Renal pelvis (tissue), 3 donors: ENCODE data around the gene CACNA2D2. TPM values are rescaled to one million over a fixed set of nuclear protein-coding genes. Genes with fewer than 3 reads are reported as not detected.

Experiments
- polyA plus RNA-seq, 3 donors: library from polyadenylated mRNA; unstranded; fragments of 120-200 nt; gene quantifications; one replicate each; pipeline ENCODE4 v1.2.1, GENCODE V29; 2013; ENCODE audit not compliant: insufficient read length in 3 of 3

Gene CACNA2D2
- polyA plus RNA-seq, 3 donors = 17.2 to 18.3 (median 17.9) TPM

Other genes starting within 250 kb of the CACNA2D2 start
- gene SEMA3B, start 234.5 kb downstream of the CACNA2D2 start, polyA plus RNA-seq = 100 to 1,000 TPM; 100 to 126 (median 122) TPM
- 1 to 10 TPM in 1 of 3 donors, under 1 TPM in 2; 0.31 to 1.5 (median 0.69) TPM for gene LSMEM2, start 224.5 kb downstream of the CACNA2D2 start, polyA plus RNA-seq
- 10 to 100 TPM; 44.4 to 52.2 (median 51.1) TPM for gene IFRD2, start 211.2 kb downstream of the CACNA2D2 start, polyA plus RNA-seq
- gene HYAL3, start 204.2 kb downstream of the CACNA2D2 start, polyA plus RNA-seq = 1 to 10 TPM; 3.9 to 5.7 (median 4.0) TPM
- 10 to 100 TPM in 2 of 3 donors, 1 to 10 TPM in 1; 8.5 to 11.1 (median 10.5) TPM for gene NAA80, start 204.2 kb downstream of the CACNA2D2 start, polyA plus RNA-seq
- 1 to 10 TPM; 6.1 to 9.4 (median 7.7) TPM for gene HYAL1, start 200.1 kb downstream of the CACNA2D2 start, polyA plus RNA-seq
- 10 to 100 TPM; 65.4 to 95.1 (median 80.3) TPM for gene HYAL2, start 180.9 kb downstream of the CACNA2D2 start, polyA plus RNA-seq
- gene TUSC2, start 175.4 kb downstream of the CACNA2D2 start, polyA plus RNA-seq = 10 to 100 TPM; 23.8 to 29.8 (median 28.0) TPM
- 10 to 100 TPM; 21.0 to 22.6 (median 21.5) TPM for gene RASSF1, start 162.8 kb downstream of the CACNA2D2 start, polyA plus RNA-seq
- 1 to 10 TPM; 3.4 to 4.5 (median 3.9) TPM for gene ZMYND10, start 157.9 kb downstream of the CACNA2D2 start, polyA plus RNA-seq
- gene NPRL2, start 152.9 kb downstream of the CACNA2D2 start, polyA plus RNA-seq = 10 to 100 TPM; 29.2 to 32.9 (median 32.3) TPM
- gene CYB561D2, start 152.8 kb downstream of the CACNA2D2 start, polyA plus RNA-seq = 10 to 100 TPM; 16.8 to 17.9 (median 17.7) TPM
- 10 to 100 TPM; 38.7 to 50.1 (median 45.9) TPM for gene TMEM115, start 144.1 kb downstream of the CACNA2D2 start, polyA plus RNA-seq
- 10 to 100 TPM; 15.7 to 21.2 (median 16.9) TPM for gene C3orf18, start 64.1 kb upstream of the CACNA2D2 start, polyA plus RNA-seq
- 10 to 100 TPM; 24.0 to 33.4 (median 27.9) TPM for gene HEMK1, start 65.9 kb upstream of the CACNA2D2 start, polyA plus RNA-seq
- gene CISH, start 108.1 kb upstream of the CACNA2D2 start, polyA plus RNA-seq = 10 to 100 TPM; 30.8 to 43.8 (median 34.4) TPM
- 10 to 100 TPM; 37.8 to 62.0 (median 61.0) TPM for gene MAPKAPK3, start 113.5 kb upstream of the CACNA2D2 start, polyA plus RNA-seq
- 1 to 10 TPM; 1.2 to 2.1 (median 2.0) TPM for gene DOCK3, start 171.3 kb upstream of the CACNA2D2 start, polyA plus RNA-seq